Measurements from ENCODE around the gene KCNQ2.

KCNQ2 gene

GRCh38 chr20:63351811-63352591, 120.5 kb downstream of the KCNQ2 start:
- peak; percentile 96 for DNase-seq

DNA sequence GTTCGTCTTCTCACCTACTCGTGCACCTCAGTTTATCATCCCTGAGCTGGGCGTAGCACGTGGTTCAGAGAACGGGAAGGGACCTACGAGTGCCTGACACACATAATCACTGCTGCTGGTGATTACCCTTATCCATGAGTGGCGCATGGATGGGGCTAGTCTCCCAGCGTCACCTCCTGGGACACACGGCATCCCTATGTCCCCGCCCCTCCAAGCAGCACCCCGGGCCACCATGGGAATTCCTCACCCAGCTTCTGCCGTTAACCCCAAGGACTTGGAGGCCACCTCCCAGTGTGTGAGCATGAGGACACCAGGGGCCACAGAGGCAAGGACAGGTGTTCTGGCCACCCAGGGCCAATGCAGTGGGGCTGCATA, 121.1 kb downstream of the KCNQ2 start:
- no peak for DNase-seq

DNA sequence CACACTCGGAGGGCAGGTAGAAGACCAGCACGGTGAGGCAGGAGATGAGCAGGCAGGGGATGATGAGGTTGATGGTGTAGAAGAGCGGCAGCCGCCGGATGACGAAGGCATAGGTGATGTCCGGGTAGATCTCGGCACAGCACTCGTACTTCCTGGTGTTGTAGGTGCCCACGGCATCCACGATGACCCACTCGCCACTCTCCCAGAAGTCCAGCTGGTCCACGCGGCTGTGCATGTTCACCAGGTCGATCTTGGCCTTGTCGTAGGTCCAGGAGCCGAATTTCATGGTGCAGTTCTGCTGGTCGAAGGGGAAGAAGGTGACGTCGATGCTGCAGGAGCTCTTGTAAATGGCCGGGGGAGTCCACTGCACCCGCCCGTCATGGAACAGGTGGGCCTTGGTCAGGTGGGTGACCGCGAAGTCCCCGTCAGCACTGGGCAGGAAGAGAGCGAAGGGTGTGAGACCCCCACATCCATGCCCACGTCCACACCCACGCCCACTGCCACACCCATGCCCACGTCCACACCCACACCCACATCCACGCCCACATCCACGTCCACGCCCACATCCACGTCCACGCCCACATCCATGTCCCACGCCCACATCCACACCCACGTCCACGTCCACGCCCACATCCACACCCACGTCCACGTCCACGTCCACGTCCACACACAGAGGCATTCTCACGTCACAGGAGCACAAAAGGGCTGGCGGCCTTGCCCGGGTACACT, 121.7 kb downstream of the KCNQ2 start:
- DNase-seq = no peak
